CD4-positive, alpha-beta T cell treated with Interleukin-10 for 1 hour (primary cell): ENCODE results near the gene ARHGAP33.
"Not testable (repeated sequence)": the region's sequence is repeated elsewhere in the genome, so short reads cannot be mapped to it uniquely, and the experiment has no call there.

Experiments used
- DNase-seq: peaks from one replicate; pipeline ENCODE4 v3.0.0-alpha.2; 2020

The ARHGAP33 gene

GRCh38 chr19:35755550-35756376, 19.6 kb upstream of the ARHGAP33 start:
- peak; percentile 72 for DNase-seq

GRCh38 chr19:35756377-35757230, 18.8 kb upstream of the ARHGAP33 start, which contains the start of gene HSPB6:
Gene HSPB6 (minus strand): TSS chr19:35757029. CDS start chr19:35757008, 21 bp downstream.
- DNase-seq = no peak

GRCh38 chr19:35757231-35757748, 18.1 kb upstream of the ARHGAP33 start:
- DNase-seq = no peak

DNA sequence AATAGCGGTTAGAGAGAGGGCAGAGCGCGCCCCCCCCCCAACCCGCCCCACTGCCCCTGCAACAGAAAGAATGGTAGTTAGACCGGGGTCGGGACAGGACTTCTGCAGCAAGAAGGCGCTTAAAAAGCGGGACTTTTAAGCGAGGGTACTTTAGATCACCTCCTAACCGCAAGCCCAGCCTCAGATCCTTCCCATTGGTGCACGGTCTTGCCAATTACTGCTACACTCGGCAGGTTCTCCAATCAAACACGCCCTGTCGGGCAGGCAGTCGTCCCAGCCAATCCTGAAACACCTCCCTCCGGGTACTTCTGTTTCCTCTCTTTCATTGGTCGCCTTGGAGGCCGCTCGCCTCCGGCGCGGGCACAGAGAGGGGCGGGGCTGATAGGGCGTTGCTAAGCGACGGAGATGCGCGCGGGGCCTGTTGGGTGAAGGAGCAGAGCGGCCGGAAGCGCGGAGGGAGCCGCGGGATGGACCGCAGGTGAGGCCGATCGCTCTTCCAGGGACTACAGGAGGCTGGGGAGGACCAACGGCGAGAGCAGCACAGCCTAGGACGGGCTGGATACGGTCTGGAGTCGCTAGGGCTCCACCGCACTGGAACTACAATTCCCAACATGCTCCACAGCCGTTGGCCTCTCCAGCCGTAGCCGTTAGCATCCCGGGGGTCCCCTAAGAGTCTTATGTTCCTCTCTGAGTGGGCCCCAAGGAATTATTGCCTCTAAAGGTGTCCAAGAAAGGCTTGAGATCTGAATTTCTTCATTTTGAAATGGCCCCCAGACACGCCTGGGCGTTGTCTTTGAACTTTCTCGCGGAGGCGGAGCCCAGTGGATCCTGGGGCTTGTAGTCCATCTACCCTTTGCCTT, 17.4 kb upstream of the ARHGAP33 start, which contains the start of gene PROSER3:
Gene PROSER3, plus strand, starts transcription at position 428 of the 860 bp plus-strand sequence. Its CDS starts 40 bp downstream, at position 468.
- DNase-seq = peak; percentile 100

- DNase-seq = no peak
These were observed 15.7 kb upstream of the ARHGAP33 start for GRCh38 chr19:35759697-35760096.

GRCh38 chr19:35760711-35761349, 14.5 kb upstream of the ARHGAP33 start:
- no peak for DNase-seq

DNA sequence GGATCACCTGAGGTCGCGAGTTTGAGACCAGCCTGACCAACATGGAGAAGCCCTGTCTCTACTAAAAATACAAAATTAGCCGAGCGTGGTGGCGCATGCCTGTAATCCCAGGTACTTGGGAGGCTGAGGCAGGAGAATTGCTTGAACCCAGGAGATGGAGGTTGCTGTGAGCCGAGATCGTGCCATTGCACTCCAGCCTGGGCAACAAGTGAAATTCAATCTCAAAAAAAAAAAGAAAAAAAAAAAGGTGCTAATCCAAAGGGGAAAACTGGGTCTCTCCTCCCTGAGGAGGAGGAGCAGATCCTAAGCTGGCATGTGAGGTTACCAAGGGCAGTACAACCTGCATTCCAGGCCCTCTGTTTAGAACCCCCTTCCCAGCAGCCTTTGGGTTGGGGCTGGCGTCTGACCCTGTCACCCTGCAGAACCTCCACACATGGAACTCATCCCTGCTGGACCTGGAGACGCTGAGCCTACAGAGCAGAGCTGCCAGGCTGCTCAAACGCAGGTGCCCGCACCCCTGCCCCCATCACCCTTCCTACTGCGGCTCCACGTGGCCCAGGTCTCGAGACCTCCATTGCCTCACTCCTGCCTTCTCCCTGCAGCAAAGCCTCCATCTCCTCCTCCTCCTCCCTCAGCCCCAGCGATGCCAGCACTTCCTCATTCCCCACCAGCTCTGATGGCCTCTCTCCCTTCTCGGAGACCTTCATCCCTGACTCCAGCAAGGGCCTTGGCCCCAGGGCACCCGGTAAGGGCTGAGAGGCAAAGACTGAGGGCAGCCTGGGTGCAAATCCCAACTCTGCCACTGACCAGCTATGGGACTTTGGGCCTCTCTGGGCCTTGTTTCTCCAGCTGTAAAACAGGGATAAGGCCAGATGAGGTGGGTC, 10.7 kb upstream of the ARHGAP33 start:
- DNase-seq = no peak

GRCh38 chr19:35766571-35767104, 8.7 kb upstream of the ARHGAP33 start:
- no peak for DNase-seq

GRCh38 chr19:35767288-35768081, 7.9 kb upstream of the ARHGAP33 start:
- no peak for DNase-seq

DNA sequence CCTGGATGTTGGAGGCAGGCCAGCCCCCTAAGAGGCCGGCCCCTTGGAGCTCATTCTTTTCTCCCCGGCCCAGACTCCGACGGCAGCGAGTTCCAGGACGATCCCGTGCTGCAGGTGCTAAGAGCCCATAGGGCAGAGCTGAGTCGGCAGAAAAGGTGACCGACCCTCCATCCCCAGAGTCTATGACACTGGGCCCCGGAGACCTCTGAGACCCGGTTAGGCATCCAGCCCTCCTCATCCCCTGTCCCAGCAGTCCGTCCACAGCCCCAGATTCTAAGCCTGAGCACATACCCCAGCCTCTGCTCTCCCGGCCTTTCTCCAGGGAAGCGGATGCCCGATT, 7.3 kb upstream of the ARHGAP33 start:
- DNase-seq = no peak

- DNase-seq = not testable (repeated sequence)
These were observed 3.0 kb upstream of the ARHGAP33 start for GRCh38 chr19:35772362-35772761.

DNA sequence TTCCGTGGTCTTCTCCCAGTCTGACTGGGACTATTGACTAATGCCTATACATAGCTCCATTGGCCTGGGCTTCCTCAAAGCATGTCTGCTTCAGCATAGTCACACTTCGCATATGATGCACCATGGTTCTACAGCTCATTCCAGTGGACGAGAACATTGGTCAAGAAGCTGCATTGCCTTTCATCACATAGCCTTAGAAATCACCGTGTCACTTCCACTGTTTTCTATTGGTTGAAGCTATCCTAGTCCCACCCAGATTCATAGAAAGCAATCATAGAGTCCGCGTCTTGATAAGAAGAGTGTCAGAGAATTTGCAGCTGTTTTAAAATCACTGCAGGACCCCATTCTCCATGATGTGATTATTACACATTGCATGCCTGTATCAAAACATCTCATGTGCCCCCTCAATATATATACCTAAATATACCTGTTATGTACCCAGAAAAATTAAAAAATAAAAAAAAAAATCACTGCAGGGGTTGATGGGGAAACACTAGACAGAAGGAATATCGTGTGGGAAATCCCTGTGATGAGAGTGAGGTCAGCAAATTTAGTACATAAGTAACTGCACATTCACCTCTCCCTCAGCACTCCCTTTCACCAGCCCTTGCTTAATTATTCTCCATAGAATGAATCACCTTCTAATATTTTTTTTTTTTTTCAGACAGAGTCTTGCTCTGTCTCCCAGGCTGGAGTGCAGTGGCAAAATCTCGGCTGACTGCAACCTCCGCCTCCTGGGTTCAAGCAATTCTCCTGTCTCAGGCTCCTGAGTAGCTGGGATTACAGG, 2.2 kb upstream of the ARHGAP33 start:
- DNase-seq = no peak

- DNase-seq = peak; percentile 6
These were observed 904 bp upstream of the ARHGAP33 start for GRCh38 chr19:35774274-35775045.

GRCh38 chr19:35775046-35775297, 392 bp upstream of the ARHGAP33 start:
- no peak for DNase-seq

DNA sequence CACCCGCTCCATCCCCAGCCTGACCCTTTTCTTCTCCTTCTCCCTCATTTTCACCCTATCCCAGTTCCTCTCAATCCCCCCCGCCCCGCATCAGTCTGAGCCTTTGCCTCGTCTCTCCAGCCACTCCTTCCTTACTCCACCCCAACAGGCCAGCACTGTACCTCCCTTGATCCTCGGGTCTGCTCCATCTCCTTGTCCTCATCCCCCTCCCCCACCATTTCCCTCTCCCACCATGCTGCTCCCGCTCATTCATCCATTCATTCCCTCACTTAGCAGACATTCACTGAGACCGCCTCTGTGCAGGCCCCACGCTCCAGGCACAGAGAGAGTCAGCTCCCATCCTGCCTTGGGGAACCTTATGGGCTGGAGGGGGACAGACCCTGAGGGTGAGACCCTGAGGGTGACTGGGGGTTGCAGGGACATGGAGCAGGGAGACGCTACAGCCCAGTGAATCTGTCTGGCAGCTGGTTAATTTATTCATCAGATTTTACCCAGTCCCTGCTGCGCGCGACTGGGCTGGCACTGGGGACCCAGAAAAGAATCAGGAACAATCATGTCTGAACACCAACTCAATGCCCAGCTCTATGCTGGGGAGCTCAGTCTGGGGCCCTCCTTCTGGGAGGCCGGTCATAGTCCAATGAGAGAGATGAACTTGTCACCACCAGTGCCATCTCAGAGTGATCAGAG, 881 bp downstream of the ARHGAP33 start:
- no peak for DNase-seq

DNA sequence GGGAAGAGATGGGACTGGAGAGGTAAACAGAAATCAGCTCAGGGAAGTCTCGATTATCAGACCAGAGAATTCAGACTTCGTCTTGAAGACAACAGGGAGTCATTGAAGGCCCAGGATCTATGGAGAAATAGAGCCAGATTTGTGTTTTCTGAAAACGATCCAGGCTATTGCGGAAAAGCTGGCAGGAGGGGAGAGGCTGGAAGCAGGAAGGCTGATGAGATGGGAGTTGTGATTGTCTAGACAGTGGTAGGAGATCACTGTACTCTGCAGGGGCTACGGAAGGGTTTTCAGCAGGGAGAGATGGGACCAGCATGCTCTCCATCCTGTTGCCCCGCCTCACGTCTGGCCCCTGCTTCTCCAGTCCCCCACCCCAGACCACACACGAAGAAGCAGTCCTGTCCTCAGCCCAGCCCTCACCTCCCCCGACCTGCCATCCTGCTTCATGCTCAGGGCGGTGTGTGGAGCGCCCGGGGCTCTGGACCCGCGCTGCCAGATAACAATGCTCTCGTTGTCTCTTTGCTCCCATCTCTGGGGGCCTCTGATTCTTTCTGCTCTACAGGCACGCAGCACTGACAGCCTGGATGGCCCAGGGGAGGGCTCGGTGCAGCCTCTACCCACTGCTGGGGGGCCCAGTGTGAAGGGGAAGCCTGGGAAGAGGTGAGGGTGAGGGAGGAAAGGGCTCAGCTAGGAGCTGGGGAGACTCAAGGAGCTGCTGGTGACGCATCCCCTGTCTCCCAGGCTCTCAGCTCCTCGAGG, 1.9 kb downstream of the ARHGAP33 start:
- DNase-seq = no peak

DNA sequence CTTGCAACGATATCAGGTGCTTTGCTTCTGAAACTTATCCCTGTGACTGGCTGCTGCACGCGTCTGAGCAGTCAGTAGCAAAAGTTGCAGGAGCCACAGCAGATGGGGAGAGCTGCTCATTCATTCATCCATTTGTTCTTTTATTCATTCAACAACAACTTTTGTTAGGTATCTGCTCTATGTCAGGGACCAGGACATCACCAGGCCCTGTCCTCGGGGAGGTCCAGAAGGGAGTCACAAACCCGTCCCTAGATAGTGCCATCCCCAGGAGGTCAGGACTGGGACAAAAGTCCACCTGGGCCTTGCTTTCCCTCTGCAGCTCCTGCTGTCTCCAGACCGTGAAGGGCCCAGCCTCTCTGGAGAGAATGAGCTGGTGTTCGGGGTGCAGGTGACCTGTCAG, 2.6 kb downstream of the ARHGAP33 start:
- no peak for DNase-seq
